GM18502 (cell line): ENCODE measurements around the gene ROR2.

Experiments
- ATAC-seq: cut with Tn5 transposase; IDR thresholded peaks from one replicate; pipeline ENCODE4 v1.9.1; 2021; ENCODE audit warnings: mild to moderate bottlenecking; ENCODE audit not compliant: unreplicated experiment, poor library complexity

The ROR2 gene

GRCh38 chr9:91732187-91733005 is 217.6 kb downstream of the ROR2 start:
- ATAC-seq = no peak

- ATAC-seq = no peak
Observed at GRCh38 chr9:91730806-91731205, 219.2 kb downstream of the ROR2 start.

GRCh38 chr9:91729558-91729842 is 220.5 kb downstream of the ROR2 start:
- ATAC-seq = no peak

- ATAC-seq = no peak
Observed at GRCh38 chr9:91727972-91728371, 222.1 kb downstream of the ROR2 start.

DNA sequence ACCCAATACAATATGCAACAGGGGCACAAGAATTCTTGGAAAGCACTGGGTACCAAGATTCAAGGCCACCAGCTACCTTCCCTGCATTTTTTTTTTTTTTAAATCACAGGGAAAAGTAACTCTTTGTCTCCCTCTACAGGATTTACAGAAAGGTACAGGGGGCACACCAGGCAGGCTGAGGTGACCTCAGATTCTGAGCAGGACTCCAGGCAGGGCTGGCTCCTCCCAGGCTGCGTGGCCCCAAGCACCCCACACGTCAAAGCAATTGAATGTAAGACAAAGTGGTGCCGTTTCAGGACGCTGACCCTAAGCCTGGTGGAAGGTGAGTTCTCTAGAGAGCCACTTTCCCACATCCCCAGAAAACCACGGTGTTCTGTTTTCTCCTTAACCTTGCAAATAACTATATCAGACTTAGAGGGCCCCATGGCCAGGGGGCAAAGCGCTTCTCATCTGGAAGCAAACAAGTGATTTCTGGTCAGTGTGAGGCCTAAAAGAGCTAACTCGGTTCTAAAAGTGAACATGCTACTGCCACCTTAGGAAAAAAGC is 222.6 kb downstream of the ROR2 start:
- no peak for ATAC-seq

GRCh38 chr9:91726406-91727100 is 223.5 kb downstream of the ROR2 start:
- no peak for ATAC-seq

DNA sequence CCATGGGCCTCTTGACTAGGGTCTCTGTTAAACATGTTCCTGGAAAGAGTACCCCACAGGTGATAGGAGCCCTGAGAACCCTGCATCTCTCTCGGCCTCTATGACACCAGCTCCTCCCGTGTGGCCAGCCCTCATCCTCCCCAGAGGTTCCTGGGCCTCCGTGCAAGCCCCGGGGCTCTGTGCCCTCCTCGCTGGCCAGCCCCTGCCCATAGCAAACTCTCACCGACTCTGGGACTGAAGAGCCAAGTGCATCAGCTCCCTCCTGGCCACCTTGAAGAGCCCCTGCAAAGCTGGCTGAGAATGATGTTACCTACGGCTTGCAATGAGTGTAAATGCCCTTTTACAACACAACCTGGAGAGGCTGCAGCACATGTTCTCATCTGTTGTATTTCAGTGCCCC is 224.4 kb downstream of the ROR2 start:
- ATAC-seq = no peak

DNA sequence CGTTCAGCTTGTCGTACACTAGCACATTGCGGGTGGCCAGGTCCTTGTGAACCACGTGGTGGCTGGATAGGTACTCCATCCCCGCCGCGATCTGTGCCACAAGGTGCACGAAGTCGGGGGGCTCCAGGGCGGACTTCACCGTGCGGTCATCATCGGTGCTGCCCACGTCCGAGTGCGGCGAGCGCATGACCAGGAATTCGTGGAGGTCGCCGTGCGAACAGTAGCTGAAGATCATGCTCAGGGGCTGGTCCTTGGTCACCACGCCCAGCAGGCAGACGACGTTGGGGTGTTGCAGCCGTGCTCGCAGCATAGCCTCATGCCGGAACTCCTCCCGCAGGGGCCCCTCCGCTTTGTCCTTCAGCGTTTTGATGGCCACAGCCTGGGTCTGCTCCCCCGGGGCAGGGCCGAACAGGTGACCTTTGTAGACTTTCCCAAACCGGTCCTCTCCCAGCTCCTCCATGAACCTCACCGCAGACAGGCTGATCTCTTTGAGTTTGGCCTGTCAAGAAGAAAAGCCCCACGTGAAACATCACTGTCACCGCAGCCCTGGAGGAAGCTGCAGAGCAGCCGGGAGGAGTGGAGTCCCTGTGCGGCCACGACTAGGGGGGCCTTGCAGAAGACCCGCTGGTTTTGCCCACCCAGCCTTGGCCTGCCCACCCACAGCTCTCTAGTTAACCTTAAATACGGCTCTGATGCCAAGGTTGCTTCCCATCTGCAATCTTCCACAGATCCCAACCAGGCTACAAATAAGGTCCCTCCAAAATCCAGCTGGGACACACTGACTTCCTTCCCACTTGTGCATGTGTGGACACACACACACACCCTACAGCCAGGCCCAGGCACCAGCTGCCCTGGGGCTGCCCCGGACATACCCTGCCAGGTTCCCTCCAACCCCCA is 225.2 kb downstream of the ROR2 start:
- ATAC-seq = no peak

GRCh38 chr9:91724068-91724440 is 226.0 kb downstream of the ROR2 start:
- ATAC-seq = no peak

DNA sequence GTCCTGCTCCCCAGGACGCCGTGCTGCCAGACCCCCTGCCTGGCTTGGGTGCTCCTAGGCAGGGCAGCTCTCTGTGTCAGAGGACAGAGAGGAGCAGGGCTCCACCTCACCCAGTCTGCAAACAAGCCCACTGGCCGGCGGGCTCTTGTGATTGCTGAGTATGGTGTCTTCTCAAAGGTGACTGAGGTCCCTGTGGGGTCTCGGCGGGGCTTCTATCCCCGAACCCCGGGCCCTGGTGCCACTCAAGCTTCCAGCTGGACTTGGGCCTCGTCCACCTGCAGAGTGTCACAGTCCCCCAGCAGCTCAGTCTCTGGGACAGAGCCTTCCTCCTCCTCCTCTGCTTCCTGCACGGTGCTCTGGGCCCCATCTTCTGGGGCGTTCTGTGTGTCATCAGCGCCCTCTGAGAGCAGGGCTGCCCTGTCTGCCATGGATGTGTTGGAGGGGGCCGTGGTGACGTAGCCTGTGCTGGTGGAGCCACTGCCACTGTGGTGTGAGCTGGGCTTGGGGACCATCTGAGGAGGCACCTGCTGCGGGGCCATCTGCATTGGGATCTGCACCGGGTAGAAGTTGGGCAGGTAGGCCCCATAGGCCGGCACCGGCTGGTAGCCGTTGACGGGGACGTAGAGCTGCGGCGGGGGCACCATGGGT is 226.5 kb downstream of the ROR2 start:
- no peak for ATAC-seq

DNA sequence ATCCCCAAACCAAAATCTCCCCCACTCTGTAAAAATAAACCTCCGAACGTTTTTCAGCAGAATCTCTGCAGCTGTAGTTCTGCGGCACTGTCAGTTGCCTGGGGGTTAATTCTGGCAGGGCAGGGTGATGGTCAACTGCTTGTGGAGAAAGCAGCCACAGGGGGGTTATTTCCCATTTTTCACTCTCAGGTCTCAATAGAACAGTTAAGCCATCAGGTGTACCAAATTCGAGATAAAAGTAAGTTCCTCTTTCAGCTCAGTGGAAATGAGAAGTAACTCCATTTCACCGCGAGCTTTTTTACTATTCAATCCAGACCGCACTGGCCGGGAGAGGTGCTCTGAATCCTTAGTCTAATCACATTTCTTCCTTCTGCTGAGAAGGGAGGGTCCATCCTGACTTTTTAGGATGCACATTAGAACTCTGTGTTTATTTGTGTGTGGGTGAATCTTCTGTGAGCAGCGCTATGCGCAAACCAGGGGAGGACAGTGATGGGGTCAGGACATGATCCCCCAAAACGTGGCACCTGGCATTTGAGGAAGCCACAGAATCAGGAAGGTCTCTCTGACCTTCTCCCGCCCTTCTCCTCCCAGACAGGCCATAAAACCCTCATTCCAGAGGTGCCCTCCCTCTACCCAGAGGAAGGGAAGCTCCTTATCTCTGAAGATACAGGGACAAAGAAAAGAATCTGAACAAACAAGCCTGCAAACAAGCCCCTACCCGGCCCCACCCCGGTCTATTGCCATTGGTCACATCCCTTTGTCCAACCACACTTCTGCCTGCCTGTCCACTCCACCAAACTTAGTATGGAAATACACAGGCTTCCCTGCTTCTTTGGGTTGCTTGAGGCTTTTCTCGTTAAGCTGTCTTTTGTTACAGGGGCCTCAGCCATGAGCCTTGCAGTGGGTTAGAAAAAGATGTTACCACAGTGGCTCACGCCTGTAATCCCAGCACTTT is 229.0 kb downstream of the ROR2 start:
- no peak for ATAC-seq

GRCh38 chr9:91720313-91720712 is 229.7 kb downstream of the ROR2 start:
- no peak for ATAC-seq

GRCh38 chr9:91718071-91718470 is 232.0 kb downstream of the ROR2 start:
- ATAC-seq = no peak

DNA sequence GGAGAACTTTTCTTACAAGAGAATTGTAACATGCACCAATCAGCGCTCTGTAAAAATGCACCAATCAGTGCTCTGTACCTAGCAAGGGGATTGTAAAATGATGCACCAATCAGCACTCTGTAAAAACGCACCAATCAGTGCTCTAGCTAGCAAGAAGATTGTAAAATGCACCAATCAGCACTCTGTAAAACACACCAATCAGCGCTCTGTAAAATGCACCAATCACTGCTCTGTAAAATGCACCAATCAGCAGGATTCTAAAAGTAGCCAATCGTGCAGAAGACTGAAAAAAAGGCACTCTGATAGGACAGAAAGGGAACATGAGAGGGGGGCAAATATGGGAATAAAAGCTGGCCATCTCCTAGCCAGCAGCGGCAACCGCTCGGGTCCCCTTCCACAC is 233.2 kb downstream of the ROR2 start:
- no peak for ATAC-seq

DNA sequence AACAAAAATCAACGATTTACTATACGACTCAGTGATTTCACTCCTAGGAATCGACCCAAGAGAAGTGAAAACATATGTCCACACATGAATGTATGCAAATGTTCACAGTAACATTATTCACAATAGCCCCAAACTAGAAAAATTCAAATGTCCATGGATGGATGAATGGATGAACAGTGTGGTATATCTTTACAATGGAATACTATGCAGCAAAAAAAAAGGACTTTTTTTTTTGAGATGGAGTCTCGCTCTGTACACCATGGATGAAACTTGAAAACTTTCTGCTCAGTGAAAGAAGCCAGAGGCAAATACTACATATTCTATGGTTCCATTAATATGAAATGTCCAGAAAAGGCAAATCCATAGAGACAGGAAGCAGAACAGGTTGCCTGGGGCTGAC is 233.8 kb downstream of the ROR2 start:
- ATAC-seq = no peak

DNA sequence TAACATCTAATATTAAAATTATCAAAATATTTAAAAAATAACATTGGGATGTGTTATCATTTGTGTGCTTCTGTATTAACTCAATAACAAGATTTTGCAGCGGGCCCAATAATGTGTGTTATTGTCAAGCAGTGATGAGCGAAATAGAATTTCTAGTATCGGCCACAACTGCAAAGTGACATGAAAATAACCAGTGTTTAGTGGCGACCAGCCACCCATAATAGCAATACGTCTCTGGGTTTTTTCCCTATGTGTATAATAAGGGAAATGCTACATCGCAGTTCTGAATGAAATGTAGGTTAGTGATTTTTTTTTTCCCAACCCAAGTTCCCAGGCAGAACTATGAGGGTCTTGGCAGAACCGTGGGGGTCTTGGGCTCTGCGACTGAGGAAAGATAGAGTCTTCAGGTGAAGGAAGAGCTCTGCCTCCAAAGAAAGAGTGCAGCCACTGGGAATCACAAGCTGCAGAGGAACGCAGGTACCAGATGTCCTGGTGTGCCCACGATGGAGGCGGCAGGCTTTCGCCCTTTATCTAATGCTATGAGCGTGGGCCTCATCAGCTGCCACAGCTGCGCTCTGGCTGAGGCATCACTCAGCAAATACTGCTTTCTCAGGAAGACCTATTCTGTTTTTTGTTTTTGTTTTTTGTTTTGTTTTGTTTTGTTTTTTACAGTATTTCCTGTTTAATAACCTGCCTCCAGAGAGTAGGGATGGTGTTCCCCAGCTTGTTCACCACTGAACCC is 235.0 kb downstream of the ROR2 start:
- no peak for ATAC-seq

DNA sequence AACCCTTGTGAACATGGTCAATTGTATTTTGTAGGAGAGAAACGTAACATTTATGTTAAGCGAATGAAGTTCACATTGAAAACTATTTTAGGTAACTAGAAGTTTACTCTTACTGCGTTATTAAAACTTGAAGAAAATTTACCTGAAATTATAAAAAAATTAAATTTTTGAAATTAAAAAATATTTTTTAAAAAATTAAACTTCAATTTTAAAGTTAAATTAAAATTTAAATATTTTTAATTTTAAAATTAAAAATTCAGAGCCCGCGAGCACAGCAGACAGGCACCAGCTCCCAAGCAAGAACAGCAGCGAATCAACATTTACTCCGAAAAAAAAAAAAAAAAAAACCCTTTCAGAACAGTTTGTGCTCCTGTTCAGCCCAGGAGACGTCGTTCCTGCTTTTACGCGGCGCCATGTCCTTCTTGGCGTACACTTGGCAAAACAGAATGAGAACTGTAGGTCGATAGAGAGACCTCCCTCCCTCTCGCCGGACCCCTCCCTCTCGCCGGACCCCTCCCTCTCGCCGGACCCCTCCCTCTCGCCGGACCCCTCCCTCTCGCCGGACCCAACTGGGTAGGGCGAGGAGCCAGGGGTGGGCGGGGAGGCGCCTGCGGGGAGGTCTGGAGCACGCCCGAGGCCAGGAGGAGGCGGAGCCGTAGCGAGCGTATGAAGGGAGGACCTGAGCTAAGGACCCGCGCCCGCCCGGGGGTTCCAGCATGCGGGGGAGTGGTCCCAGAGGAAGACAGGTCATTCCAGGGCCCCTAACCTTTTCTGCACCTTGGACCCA is 235.8 kb downstream of the ROR2 start:
- no peak for ATAC-seq

GRCh38 chr9:91712811-91713210 is 237.2 kb downstream of the ROR2 start:
- ATAC-seq = no peak
